Activated CD4-positive, alpha-beta T cell treated with anti-CD3 and anti-CD28 coated beads, Interleukin-2, amount 50 U/mL, for 24 hours (primary cell): ENCODE measurements around the gene ELF3.
"Not testable (repeated sequence)": the region's sequence is repeated elsewhere in the genome, so short reads cannot be mapped to it uniquely, and the experiment has no call there.

Source experiments
- DNase-seq, 2 donors: peaks; one replicate each; pipeline ENCODE4 v3.0.0-alpha.2; 2020; ENCODE audit warnings: low read depth in 1 of 2, low spot score in 1 of 2

Gene ELF3

DNA sequence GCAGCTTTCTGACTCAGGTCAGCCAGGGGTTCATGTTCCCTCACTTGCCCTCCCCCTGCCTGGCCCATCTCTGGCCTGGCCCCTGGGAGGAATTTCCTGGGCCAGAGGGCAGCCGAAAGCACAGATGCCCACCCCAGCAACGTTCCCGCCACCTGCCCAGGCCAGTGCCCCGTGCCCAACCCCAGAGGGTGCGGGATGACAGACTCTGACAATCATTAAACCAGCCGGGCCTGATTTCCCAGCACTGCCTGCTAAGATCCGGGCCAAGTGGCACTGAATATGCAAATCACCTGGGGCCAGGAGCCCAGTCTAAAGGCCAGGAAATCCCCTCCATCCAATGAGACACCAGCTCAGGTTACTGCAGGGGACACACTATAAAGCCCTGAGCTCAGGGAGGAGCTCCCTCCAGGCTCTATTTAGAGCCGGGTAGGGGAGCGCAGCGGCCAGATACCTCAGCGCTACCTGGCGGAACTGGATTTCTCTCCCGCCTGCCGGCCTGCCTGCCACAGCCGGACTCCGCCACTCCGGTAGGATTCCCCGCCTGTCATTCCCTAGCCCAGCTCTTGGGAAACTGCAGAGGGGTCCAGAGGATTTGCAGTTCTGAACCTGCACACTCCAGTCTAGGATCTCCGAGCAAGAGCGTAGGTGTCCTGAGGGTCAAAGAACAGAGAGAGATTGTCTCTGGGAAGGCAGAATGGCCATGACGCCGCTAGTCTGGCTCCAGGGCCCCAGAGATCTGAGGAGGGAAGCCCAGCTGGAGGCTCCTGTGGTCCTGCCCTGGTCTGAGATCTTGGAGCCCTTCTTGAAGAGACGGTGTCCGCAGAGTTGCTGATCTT lies at the start of gene ELF3:
TSS of gene ELF3 (plus strand) at position 408 of the 836 bp plus-strand sequence. CDS start 550 bp downstream, outside the sequence.
- DNase-seq: no peak

DNA sequence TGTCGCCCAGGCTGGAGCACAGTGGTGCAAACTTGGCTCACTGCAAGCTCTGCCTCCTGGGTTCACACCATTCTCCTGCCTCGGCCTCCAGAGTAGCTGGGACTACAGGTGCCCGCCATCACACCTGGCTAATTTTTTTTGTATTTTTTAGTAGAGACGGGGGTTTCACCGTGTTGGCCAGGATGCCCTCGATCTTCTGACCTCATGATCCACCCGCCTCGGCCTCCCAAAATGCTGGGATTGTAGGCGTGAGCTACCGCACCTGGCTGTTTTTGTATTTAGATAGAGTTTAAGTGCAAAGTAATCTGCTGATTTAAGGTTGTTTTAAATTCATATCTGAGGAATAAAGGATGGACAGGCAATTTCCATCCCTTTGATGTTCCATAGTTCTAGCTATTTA lies 48.0 kb upstream of the ELF3 start:
- not testable (repeated sequence) for DNase-seq

DNA sequence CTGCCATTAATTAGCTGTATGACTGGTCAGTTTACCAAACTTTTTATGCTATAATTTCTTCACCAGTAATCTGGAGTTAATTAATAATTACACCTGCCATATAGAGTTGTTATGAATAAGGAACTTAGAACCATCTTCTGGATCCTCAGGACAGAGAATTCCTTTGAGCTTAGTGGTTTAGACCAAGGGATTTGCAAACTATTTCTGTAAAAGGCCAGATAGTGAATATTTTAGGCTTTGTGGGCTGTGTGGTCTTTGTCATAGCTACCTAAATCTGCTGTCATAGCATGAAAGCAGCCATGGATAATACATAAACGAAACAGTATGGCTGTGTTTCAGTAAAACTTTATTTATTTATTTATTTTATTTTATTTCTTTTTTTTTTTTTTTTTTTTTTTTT lies 46.1 kb upstream of the ELF3 start:
- no peak for DNase-seq

DNA sequence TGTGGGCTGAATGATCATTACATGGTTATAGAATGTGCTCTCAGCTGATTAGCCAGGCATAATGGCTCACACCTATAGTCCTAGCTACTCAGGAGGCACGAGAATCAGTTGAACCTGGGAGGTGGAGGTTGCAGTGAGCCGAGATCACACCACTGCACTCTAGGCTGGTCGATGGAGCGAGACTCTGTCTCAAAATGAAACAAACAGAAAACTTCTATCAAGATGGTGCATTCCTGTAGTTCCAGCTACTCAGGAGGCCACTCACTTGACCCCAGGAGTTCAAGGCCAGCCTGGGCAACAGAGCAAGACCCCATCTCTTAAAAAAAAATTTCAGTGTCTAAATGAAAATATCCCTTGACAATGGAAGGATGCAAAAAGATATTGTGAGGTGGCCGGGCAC lies 44.2 kb upstream of the ELF3 start:
- DNase-seq: no peak

DNA sequence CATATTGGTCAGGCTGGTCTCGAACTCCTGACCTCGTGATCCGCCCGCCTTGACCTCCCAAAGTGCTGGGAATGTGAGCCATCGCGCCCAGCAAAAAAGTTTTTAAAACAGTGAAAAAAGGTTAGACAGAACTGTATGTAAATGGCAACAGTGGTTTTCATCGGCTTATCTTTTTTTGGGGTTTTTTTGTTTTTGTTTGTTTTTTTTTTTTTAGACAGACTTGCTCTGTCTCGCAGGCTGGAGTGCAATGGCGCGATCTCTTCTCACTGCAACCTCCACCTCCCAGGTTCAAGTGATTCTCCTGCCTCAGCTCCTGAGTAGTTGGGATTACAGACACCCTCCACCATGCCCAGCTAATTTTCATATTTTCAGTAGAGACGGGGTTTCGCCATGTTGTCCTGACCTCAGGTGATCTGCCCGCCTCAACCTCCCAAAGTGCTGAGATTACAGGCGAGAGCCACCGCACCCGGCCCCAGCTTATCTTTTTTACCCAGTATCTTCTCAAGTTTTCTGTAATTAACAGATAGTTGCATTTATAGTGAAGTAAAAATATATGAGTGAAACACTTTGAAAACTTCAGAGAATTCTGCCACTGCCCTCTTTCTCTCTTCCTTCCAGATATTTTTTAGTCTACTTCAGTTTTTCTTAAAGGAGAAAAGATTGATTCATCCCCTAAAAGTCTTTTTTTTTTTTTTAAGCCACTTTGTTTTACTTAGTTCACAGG lies 42.0 kb upstream of the ELF3 start:
- no peak for DNase-seq

DNA sequence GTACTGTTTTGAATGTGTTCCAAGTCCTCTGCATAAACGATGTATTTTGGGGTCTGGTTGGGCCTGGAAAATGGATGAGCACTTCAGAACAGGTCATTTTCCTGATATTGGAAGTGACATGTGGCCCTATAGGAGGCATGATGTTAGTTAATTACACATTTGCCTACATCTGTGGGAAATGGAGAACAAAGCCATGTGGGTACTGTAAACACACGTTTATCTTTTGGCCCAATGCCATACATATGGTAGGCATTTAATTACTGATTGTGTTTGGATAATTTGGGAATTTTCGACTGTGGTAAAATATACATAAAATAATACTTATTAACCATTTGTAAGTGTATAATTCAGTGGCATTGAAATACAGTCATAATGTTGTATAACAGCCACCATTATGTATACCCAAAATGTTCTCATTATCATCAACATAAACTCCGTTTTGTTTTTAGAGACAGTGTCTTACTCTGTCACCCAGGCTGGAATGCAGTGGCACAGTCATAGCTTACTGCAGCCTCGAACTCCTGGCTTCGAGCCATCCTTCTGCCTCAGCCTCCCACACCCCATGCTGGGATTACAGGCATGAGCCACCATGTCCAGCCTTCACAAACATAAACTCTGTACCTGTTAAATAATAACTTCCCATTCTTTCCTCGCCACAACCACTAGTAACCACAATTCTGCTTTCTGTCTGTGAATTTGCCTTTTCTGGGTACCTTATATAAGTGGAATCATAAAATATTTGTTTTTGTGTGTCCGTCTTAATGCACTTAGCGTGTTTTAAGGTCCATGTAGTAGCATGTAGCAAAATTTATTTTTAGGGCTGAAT lies 39.8 kb upstream of the ELF3 start:
- DNase-seq: no peak

DNA sequence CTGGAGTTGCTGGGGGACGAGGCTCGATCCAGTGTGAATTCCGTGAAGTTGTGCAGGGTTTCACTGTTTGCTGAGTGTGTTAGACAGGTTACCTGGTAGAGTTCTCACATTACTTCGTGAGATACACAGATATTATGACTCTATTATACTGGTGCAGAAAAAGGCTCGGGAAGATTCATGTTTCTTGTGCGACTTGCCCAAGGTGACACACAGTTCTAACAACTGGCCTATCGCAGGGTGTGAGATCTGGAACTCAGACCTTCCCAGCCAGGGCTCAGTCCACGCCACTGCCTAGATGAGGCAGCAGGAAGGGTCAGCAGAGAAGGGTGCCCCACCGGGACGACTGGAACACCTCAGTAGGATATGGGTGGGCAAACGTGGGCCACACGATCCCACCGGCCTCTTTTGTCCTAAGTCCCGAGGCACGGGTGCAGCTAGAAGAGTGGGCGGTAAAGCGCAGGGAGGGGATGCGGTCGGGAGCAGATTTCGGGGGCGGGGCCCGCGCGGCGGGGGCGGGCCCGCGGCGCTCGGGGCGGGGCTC lies 28.2 kb upstream of the ELF3 start:
- peak in 1 of 2 donors; percentile 51 for DNase-seq

DNA sequence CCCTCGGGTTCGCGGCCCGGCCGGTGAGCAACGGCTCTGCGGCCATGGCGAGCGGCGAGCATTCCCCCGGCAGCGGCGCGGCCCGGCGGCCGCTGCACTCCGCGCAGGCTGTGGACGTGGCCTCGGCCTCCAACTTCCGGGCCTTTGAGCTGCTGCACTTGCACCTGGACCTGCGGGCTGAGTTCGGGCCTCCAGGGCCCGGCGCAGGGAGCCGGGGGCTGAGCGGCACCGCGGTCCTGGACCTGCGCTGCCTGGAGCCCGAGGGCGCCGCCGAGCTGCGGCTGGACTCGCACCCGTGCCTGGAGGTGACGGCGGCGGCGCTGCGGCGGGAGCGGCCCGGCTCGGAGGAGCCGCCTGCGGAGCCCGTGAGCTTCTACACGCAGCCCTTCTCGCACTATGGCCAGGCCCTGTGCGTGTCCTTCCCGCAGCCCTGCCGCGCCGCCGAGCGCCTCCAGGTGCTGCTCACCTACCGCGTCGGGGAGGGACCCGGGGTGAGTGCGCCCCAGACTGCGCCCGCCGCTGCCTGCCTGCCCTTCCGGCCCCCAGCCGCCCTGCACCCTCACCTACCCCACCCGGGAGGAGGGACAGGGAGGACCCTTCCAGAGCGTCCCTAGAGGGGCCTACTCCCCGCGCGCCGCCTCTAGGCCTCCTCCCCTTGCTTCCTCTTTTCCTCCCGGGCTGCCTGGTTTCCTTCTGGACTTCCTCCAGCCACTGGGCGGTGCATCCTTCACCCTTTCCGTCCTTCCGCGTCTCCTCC lies 27.6 kb upstream of the ELF3 start, which contains the start of gene RNPEP:
TSS of gene RNPEP (plus strand) at position 26 of the 757 bp plus-strand sequence. CDS start at position 45, 19 bp downstream.
- DNase-seq: peak; percentile 21 to 31

DNA sequence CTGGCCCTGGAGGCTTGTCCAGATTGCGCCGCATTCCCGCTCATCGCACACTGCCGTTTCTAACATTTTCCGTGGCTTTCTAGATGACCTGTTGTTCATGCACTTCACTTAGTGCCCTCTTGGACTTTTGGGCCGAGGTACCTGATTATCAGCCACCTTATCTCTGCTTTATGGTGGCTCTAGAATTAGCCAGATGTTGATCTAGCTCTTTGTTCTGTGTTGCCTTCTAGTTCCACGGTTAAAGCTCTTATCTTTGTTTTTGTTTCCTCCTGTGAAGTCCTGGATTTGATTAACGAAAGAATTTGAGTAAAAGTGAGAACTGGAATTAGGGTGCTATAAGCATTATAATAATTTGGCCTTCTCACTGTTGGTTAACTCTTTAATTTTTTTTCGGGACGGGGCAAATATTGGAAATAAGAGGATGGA lies 27.0 kb upstream of the ELF3 start:
- DNase-seq: peak in 1 of 2 donors; percentile 1

DNA sequence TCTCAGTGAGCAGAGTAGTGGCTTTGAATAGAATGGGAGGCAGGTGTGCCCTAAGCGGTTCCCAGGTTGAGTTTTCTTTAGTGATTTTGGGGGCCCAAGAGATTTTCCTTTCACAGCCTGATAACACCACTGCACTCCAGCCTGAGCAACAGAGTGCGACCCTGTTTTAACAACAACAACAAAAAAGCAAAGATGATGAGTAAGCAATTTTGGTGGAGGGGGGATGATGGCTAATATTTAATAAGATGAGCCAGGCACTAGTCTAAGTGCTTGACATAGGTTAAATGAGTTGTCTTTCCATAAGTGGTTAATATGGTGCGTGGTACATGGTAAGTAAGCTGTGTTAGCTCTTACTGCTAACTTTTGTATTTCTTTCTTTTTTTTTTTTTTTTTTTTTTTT lies 25.9 kb upstream of the ELF3 start:
- no peak for DNase-seq

DNA sequence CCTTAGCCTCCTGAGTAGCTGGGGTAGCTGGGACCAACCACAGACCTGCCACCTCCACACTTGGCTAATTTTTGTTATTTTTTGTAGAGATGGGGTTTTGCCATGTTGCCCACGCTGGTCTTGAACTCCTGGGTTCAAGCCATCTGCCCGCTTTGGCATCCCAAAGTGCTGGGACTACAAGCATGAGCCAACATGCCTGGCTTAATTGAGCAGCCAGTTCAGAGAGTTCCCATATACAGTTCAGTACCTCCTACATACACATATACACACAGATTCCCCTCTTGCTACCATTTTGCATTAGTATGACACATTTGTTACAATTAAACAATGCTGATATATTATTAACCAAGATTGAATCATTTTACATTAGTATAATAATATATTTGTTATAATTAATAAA lies 25.0 kb upstream of the ELF3 start:
- DNase-seq: no peak

DNA sequence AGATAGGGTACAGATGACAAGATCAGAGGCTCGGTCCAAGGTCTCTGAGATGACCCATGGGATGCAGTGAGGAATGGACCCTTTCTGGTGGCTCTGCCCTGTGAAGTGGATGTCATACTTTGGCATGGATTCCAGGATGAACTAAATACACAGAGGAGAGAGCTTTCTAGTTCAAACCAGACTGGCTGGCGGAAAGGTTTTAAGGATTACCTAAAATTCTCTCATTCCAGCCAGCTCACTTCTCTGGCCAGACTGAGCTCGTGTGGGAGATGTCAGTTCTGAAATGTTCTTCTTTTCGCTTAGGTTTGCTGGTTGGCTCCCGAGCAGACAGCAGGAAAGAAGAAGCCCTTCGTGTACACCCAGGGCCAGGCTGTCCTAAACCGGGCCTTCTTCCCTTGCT lies 21.8 kb upstream of the ELF3 start:
- no peak for DNase-seq

DNA sequence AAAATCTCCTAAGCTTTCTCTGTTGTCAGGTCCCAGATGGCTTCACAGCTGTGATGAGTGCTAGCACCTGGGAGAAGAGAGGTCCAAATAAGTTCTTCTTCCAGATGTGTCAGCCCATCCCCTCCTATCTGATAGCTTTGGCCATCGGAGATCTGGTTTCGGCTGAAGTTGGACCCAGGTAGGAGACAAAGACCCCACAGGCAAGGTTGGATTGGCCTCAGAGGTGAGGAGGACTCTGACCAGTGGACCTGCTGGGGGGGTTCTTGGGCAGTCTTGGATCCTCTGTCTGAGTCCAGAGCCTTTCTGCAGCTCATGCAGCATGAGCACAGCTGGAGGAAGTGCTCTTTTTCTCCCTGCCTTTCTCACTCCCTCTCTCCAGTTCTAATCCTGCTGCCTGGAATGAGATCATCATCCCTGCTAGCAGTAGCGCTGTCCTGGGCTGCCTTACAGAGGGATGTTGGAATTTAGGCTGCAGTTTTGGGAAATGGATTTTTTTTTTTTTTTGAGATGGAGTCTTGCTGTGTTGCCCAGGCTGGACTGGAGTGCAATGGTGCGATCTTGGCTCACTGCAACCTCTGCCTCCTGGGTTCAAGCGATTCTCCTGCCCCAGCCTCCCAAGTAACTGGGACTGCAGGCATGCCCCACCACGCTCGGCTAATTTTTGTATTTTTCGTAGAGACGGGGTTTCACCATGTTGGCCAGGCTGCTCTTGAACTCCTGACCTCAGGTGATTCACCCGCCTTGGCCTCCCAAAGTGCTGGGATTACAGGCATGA lies 20.8 kb upstream of the ELF3 start:
- no peak for DNase-seq

DNA sequence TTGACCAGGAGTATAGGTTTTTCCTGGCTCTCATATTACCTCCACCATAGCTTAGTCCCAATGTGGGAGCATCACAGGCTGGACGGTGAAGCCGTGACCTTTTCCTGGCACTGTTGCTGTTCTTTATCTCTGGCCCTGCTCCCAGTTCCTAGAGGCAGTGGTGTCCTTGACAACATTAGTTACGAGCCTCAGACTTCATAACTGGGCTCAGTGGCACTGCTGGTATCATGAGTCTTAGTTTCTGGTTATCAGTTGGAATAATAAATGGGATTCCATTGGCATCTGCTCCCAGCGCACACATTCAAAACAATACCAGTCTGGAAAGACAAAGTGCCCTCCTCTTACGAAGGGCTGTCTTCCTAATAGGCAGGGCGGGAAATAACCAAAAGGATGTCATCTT lies 20.0 kb upstream of the ELF3 start:
- no peak for DNase-seq

DNA sequence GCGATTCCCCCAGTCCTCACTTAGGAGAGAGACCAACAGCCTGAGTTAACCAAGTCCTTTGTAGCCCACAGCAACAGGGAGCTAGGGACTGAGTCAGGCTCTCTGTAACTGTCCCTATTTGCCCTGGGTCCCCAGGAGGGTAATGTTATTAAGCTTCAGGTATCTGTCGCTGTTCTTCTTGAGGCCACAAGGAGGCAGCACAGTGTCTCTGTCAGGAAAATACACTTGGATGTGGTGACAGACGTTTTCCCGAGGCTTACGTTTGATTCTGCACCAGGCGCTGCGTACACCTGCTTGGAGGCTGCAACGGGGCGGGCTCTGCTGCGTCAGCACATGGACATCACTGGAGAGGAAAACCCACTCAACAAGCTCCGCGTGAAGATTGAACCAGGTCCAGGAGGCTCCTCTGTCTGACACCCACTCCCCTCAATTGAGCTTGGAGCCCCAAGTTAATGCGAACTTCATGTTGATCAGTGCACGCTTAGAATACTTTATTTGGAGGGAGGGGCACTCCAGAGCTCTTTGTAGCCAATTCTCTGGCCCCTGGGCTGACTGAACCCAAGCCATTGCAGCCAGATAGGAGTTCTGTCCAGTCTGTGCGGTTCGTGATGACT lies 10.7 kb upstream of the ELF3 start:
- DNase-seq: no peak

DNA sequence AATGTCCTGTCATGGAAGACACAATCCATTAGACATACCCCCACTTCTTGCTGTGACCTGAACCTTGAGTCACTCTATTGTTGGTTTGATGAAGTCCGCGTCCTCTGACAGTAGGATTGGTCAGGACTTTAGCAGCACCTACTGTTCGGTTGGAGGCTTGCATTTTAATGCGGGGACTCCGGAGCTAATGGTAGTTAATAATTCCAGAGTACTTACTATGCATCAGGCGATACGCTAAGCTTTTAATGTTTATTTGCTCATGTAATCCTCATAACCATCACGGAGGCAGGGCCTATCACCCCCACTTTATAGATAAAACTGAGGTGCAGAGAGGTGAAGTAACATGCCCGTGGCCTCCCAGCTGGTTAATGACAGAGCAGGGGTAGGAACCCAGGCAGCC lies 7.9 kb upstream of the ELF3 start:
- DNase-seq: no peak

DNA sequence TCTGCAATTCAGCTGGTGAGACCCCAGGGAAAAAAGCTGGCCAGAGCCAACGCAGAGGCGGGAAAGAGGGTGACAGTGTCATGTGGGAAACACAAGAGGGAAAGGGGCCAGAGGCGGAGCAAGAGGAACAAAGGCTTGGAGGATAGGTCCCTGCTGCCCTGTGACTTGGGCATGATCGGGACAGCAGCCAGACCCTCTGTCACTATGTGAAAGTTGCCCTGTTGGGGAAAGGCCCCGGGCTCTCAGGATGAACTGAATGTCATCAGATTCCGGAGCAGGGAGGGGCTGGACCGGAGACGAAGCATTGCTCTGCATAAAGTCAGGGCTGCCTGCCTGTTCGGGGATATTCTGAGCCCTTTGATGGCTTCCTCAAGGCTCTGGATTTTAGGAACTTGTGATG lies 5.7 kb upstream of the ELF3 start:
- DNase-seq: no peak

DNA sequence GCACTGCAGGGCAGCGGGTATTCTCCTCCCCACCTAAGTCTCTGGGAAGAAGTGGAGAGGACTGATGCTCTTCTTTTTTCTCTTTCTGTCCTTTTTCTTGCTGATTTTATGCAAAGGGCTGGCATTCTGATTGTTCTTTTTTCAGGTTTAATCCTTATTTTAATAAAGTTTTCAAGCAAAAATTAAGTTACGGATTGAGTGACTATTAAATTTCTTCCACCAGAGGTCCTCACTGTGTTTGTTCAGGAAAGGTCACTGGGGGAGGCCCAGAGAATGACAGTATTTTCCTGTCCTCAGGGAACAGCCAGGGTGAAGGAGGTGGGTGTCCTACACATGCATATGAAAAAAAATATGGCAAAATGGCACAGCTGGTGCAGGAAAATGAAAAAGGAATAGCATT lies 4.4 kb upstream of the ELF3 start:
- no peak for DNase-seq

DNA sequence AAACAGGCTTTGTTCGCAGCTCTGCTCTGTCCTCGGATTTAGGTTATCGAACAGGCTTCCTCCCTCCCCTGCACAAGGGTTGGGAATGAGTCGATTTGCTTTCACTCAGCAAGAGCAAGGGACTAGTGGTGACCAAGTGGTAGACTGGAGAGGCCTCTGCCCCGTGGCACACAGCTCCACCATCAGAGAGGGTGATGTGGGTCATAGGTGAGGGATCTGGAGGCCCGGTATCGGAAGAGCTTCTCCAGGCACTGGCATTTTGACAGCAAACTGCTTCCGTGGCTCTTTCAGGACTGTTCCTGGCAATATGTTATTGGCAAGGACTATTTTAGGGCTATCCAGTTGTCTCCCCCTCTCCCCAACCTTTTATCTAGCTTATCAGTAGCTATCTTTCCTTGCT lies 3.1 kb upstream of the ELF3 start:
- DNase-seq: no peak
